ENCODE results near the gene ZNF638. TPM values are rescaled to one million over a fixed set of nuclear protein-coding genes. Genes with fewer than 3 reads are reported as not detected.
A peak's percentile ranks its signal among the peaks of the same experiment; 100 is the strongest.

ZNF638 gene
- total and polyA plus RNA-seq, 2 donors (not counting 3 experiments of a cell fraction or from before 2014, with no cell fraction given), result 36.4 to 111 TPM

DNA sequence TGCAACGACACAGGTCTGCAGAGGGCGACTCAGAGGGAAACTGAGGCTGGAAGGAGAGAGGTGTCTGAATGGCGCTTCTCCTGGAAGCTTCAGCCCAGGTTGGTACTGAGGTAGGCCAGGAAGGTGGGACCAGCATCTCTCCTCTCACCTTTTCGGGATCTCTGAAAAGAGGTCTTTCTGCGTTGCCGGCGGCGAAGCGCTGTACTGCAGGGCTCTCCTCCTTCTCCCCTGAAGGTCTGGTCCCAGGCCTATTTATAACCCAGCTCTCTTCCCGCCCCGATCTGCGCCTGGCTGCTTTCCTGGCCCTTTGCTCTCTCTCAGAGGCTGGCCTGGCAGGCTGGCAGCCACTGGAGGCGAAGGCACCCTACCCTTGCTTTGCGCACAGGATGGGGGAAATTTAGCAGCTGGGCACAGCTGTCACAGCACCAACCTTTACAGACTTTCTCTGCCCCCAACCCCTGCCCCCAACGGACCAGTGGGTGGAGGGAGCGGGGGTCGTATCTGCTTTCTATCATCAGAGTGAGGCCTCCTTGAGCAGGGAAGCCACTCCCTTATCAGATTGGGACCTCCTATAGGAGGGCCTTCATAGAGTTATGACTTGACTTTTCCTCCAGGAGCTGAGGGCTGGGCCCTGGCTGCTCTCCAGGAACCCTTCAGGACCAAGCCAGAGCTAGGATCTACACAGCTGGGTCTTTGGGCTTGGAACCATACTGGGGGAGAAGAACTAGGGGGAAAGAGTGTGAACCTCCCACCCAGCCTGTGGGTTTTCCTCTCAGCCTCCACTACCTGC lies 122.8 kb downstream of the ZNF638 start:
- no peaks in the 10 kb centered on the region for H3K9me3 ChIP-seq (replicated peaks; ENCODE audit: control insufficient read depth, insufficient read depth, low read length)
- H3K27ac ChIP-seq (ENCODE audit: insufficient read depth, low read depth, low read length), result no peak overlapping the region
- H4K20me1 ChIP-seq (replicated peaks; ENCODE audit: control insufficient read depth, extremely low read depth, insufficient read depth, low read length), result no peaks in the 10 kb centered on the region
- FAIRE-seq, result peak; percentile 44
- peak overlapping the region; percentile 51 for H3K9ac ChIP-seq (replicated peaks; ENCODE audit: extremely low read depth, insufficient read depth, low read length)
- H3K36me3 ChIP-seq (ENCODE audit: control insufficient read depth in 2 of 2, extremely low read depth in 1 of 2, insufficient read depth in 2 of 2, low read length in 2 of 2), result no peaks in the 10 kb centered on the region
- ChIA-PET CTCF (interaction anchor here (1.0 to 19.5 kb wide), 11 partner anchors 7 to 155 kb away, joined by 3 to 670 read pairs (median 6); partner anchors contain the start of gene ZNF638), POLR2A (interaction anchor here (0.9 to 1.3 kb wide), 3 partner anchors 13 to 123 kb away, joined by 3 to 6 read pairs (median 4); partner anchors contain the start of gene ZNF638)
- dilution Hi-C loops (cut with MboI; ENCODE audit: extremely low pct_ligation_motif_present, low sequenced_read_pairs), result no loop called here
- H3K4me2 ChIP-seq (ENCODE audit: insufficient read depth, low read length), result peak overlapping the region; percentile 79
- BruUV-seq (replicated peaks), result TSS peak; percentile 47
- intact Hi-C loops (cut with micrococcal nuclease), result loop anchor here (5.0 to 10.0 kb wide), 3 partner anchors 122 to 157 kb away; partner anchors contain the start of gene ZNF638
- TF ChIP-seq, protein P1, sequence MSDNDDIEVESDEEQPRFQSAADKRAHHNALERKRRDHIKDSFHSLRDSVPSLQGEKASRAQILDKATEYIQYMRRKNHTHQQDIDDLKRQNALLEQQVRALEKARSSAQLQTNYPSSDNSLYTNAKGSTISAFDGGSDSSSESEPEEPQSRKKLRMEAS (IDR thresholded peaks at IDR 0.05; ENCODE audit: insufficient read depth, insufficient read length), result no peak
- TF ChIP-seq POLR2A (IDR thresholded peaks at IDR 0.05; ENCODE audit: low read depth, low read length) (no peak), FOS (IDR thresholded peaks at IDR 0.05; ENCODE audit: borderline replicate concordance, insufficient read depth, low read length) (no peak), GATA2 (IDR thresholded peaks at IDR 0.05; ENCODE audit: insufficient read depth, insufficient read length, low read depth, low read length) (no peak), MYC (IDR thresholded peaks at IDR 0.05; ENCODE audit: low read depth, low read length) (no peak), EZH2 (IDR thresholded peaks at IDR 0.05; ENCODE audit: borderline replicate concordance, low read depth, low read length, severe bottlenecking) (no peak), POLR2AphosphoS5 (IDR thresholded peaks at IDR 0.05; ENCODE audit: insufficient read depth, low read depth, low read length) (no peak), JUN (IDR thresholded peaks at IDR 0.05; ENCODE audit: borderline replicate concordance, insufficient read depth, insufficient read length, low read depth) (no peak)
- TF ChIP-seq, protein P2, sequence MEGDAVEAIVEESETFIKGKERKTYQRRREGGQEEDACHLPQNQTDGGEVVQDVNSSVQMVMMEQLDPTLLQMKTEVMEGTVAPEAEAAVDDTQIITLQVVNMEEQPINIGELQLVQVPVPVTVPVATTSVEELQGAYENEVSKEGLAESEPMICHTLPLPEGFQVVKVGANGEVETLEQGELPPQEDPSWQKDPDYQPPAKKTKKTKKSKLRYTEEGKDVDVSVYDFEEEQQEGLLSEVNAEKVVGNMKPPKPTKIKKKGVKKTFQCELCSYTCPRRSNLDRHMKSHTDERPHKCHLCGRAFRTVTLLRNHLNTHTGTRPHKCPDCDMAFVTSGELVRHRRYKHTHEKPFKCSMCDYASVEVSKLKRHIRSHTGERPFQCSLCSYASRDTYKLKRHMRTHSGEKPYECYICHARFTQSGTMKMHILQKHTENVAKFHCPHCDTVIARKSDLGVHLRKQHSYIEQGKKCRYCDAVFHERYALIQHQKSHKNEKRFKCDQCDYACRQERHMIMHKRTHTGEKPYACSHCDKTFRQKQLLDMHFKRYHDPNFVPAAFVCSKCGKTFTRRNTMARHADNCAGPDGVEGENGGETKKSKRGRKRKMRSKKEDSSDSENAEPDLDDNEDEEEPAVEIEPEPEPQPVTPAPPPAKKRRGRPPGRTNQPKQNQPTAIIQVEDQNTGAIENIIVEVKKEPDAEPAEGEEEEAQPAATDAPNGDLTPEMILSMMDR (IDR thresholded peaks at IDR 0.05; ENCODE audit: extremely low read depth in 1 of 2, insufficient read depth in 1 of 2, low read depth in 1 of 2, low read length in 2 of 2), result no peak
- H2AFZ ChIP-seq (ENCODE audit: low read depth, low read length), result peak overlapping the region; percentile 51
- H3K79me2 ChIP-seq (ENCODE audit: control insufficient read depth, insufficient read depth, low read length), result no peaks in the 10 kb centered on the region
- peak overlapping the region in 2 of 3 experiments; percentile 34 to 55 for H3K4me3 ChIP-seq (replicated peaks in 1 of 3; ENCODE audit: insufficient read depth in 1 of 3, low read depth in 1 of 3, low read length in 3 of 3)
- no peak for DNase-seq (ENCODE audit: low read depth, low spot score)
- no peaks in the 10 kb centered on the region for H3K27me3 ChIP-seq (ENCODE audit: control insufficient read depth in 2 of 2, insufficient read depth in 2 of 2, low read length in 2 of 2)
- H3K4me1 ChIP-seq (ENCODE audit: control insufficient read depth, extremely low read depth, insufficient read depth, low read length), result peaks cover 65% of the 10 kb centered on the region
- no peaks in the 10 kb centered on the region for H3K9me1 ChIP-seq (replicated peaks; ENCODE audit: control insufficient read depth, extremely low read depth, insufficient read depth, low read length)

All from endothelial cell of umbilical vein (primary cell).